ENCODE measurements around the gene ZNF275. TPM values are rescaled to one million over a fixed set of nuclear protein-coding genes. Genes with fewer than 3 reads are reported as not detected.

Gene ZNF275
- total RNA-seq, 1 experiment from 2014 or later: 9.8 TPM

- H3K9me3 ChIP-seq (ENCODE audit: control insufficient read depth in 1 of 2, insufficient read depth in 1 of 2, low read depth in 1 of 2, low read length in 2 of 2): no peaks in the 10 kb centered on the region
- H3K27ac ChIP-seq (ENCODE audit: low read depth, low read length): no peak overlapping the region
- intact Hi-C loops (cut with micrococcal nuclease): no loop called here
- H3K4me2 ChIP-seq (ENCODE audit: low read length): no peak overlapping the region
- no peaks in the 10 kb centered on the region for H3K9me2 ChIP-seq (ENCODE audit: insufficient read depth)
- H2AFZ ChIP-seq (ENCODE audit: low read depth, low read length, poor library complexity, severe bottlenecking): no peak overlapping the region
- no peak for ATAC-seq
- no peaks in the 10 kb centered on the region for H3K27me3 ChIP-seq (ENCODE audit: insufficient read depth, low read length)
- H3K4me3 ChIP-seq (replicated peaks in 1 of 2; ENCODE audit: low read depth in 1 of 2, low read length in 2 of 2): no peak overlapping the region
- H3K9ac ChIP-seq (ENCODE audit: low read length): no peak overlapping the region
- no peaks in the 10 kb centered on the region for H3K4me1 ChIP-seq (ENCODE audit: control insufficient read depth in 1 of 2, insufficient read depth in 2 of 2, low read length in 2 of 2)
- no TSS peak for BruUV-seq (replicated peaks)
- TF ChIP-seq CBX3 (IDR thresholded peaks at IDR 0.05; ENCODE audit: low read depth): no peak
- TF ChIP-seq ZFX (IDR thresholded peaks at IDR 0.05): no peak
- no peak for TF ChIP-seq ZBTB33 (IDR thresholded peaks at IDR 0.05; ENCODE audit: extremely low read depth, insufficient replicate concordance, low read length)
- DNase-seq (ENCODE audit: low read depth, low spot score): no peak
- H3K79me2 ChIP-seq (ENCODE audit: insufficient read depth, low read length): no peaks in the 10 kb centered on the region
- RAD21 ChIA-PET (ENCODE audit: low non-redundant PET in 1 of 2, low total read pairs in 2 of 2, uncharacterized antibody in 2 of 2, unreplicated experiment in 2 of 2): no interaction called here
- no peaks in the 10 kb centered on the region for H4K20me1 ChIP-seq (ENCODE audit: insufficient read depth)
- CTCF ChIA-PET: no interaction called here
- H3K36me3 ChIP-seq (ENCODE audit: control insufficient read depth in 1 of 2, insufficient read depth in 2 of 2, low read length in 2 of 2): no peaks in the 10 kb centered on the region
- POLR2A ChIA-PET: no interaction called here
Observed at GRCh38 chrX:153343674-153344073, 9.7 kb downstream of the ZNF275 start.

- CTCF ChIA-PET: no interaction called here
- H2AFZ ChIP-seq (ENCODE audit: low read depth, low read length, poor library complexity, severe bottlenecking): no peak overlapping the region
- no peaks in the 10 kb centered on the region for H3K4me1 ChIP-seq (ENCODE audit: control insufficient read depth in 1 of 2, insufficient read depth in 2 of 2, low read length in 2 of 2)
- H3K27me3 ChIP-seq (ENCODE audit: insufficient read depth, low read length): no peaks in the 10 kb centered on the region
- H3K36me3 ChIP-seq (ENCODE audit: control insufficient read depth in 1 of 2, insufficient read depth in 2 of 2, low read length in 2 of 2): no peaks in the 10 kb centered on the region
- H3K4me2 ChIP-seq (ENCODE audit: low read length): no peak overlapping the region
- no peaks in the 10 kb centered on the region for H3K9me2 ChIP-seq (ENCODE audit: insufficient read depth)
- H3K9ac ChIP-seq (ENCODE audit: low read length): no peak overlapping the region
- H3K4me3 ChIP-seq (replicated peaks in 1 of 2; ENCODE audit: low read depth in 1 of 2, low read length in 2 of 2): no peak overlapping the region
- DNase-seq (ENCODE audit: low read depth, low spot score) (no peak), ATAC-seq (no peak)
- no peak overlapping the region for H3K27ac ChIP-seq (ENCODE audit: low read depth, low read length)
- RAD21 ChIA-PET (ENCODE audit: low non-redundant PET in 1 of 2, low total read pairs in 2 of 2, uncharacterized antibody in 2 of 2, unreplicated experiment in 2 of 2): no interaction called here
- POLR2A ChIA-PET: no interaction called here
- TF ChIP-seq EGR1 (IDR thresholded peaks at IDR 0.05; ENCODE audit: low read depth): no peak
- H3K79me2 ChIP-seq (ENCODE audit: insufficient read depth, low read length): no peaks in the 10 kb centered on the region
- no peaks in the 10 kb centered on the region for H3K9me3 ChIP-seq (ENCODE audit: control insufficient read depth in 1 of 2, insufficient read depth in 1 of 2, low read depth in 1 of 2, low read length in 2 of 2)
- no peaks in the 10 kb centered on the region for H4K20me1 ChIP-seq (ENCODE audit: insufficient read depth)
- intact Hi-C loops (cut with micrococcal nuclease): no loop called here
- no TSS peak for BruUV-seq (replicated peaks)
Observed at GRCh38 chrX:153347530-153347929, 13.6 kb downstream of the ZNF275 start.

Measured in HCT116 (cell line).